ENCODE data around the gene IGF1R. TPM values are rescaled to one million over a fixed set of nuclear protein-coding genes. Genes with fewer than 3 reads are reported as not detected.

IGF1R gene
- total RNA-seq, 5 donors from 2014 or later (not counting 1 experiment from before 2014, with no cell fraction given) = 40.3 to 97.2 (median 79.4) TPM

GRCh38 chr15:98722209-98722608 lies 73.9 kb downstream of the IGF1R start:
- ChIA-PET CTCF (no interaction called here), POLR2A (no interaction called here)
- 89% methylated on average over 5 of the region's 8 CpGs for WGBS (ENCODE audit: insufficient coverage)
- Mint-ChIP-seq H3K4me1 (peaks cover 73 to 89% (median 86%) of the 10 kb centered on the region in 3 donors), H3K4me3 (no peak overlapping the region), H3K27me3 (peaks cover 0 to 1% of the 10 kb centered on the region in 2 donors), H3K27ac (no peak overlapping the region), H3K36me3 (peaks cover 9% of the 10 kb centered on the region), H3K9me3 (no peaks in the 10 kb centered on the region)
- no peaks in the 10 kb centered on the region for H3K9me3 ChIP-seq
- no peak for DNase-seq
- ATAC-seq (replicated peaks in 1 of 4) = no peak
- no peak overlapping the region for H3K27ac ChIP-seq (ENCODE audit: low read length)
- H3K36me3 ChIP-seq (ENCODE audit: control insufficient read depth in 2 of 2, extremely low read depth in 1 of 2, insufficient read depth in 1 of 2, low read length in 1 of 2) = no peaks in the 10 kb centered on the region
- no peak overlapping the region for H3K4me3 ChIP-seq (ENCODE audit: control insufficient read depth in 1 of 2, extremely low read depth in 1 of 2, low read length in 1 of 2)
- H3K27me3 ChIP-seq (replicated peaks in 1 of 2; ENCODE audit: control insufficient read depth in 2 of 2, extremely low read depth in 1 of 2, insufficient read depth in 2 of 2, low read length in 1 of 2) = no peaks in the 10 kb centered on the region
- peaks cover 15 to 19% of the 10 kb centered on the region in 2 experiments for H3K4me1 ChIP-seq (ENCODE audit: control insufficient read depth in 1 of 2, extremely low read depth in 1 of 2, insufficient read depth in 2 of 2, low read length in 2 of 2)

GRCh38 chr15:98722645-98723044 lies 74.3 kb downstream of the IGF1R start:
- WGBS (ENCODE audit: insufficient coverage) = 66% methylated on average over 3 of the region's 3 CpGs
- Histone ChIP-seq H3K27ac (ENCODE audit: low read length) (no peak overlapping the region), H3K9me3 (no peaks in the 10 kb centered on the region), H3K4me3 (ENCODE audit: control insufficient read depth in 1 of 2, extremely low read depth in 1 of 2, low read length in 1 of 2) (no peak overlapping the region), H3K36me3 (ENCODE audit: control insufficient read depth in 2 of 2, extremely low read depth in 1 of 2, insufficient read depth in 1 of 2, low read length in 1 of 2) (no peaks in the 10 kb centered on the region), H3K27me3 (replicated peaks in 1 of 2; ENCODE audit: control insufficient read depth in 2 of 2, extremely low read depth in 1 of 2, insufficient read depth in 2 of 2, low read length in 1 of 2) (no peaks in the 10 kb centered on the region), H3K4me1 (ENCODE audit: control insufficient read depth in 1 of 2, extremely low read depth in 1 of 2, insufficient read depth in 2 of 2, low read length in 2 of 2) (peaks cover 15 to 19% of the 10 kb centered on the region in 2 experiments)
- Mint-ChIP-seq H3K36me3 (peaks cover 9% of the 10 kb centered on the region), H3K9me3 (no peaks in the 10 kb centered on the region), H3K4me3 (no peak overlapping the region), H3K27ac (no peak overlapping the region), H3K4me1 (peaks cover 77 to 89% (median 88%) of the 10 kb centered on the region in 3 donors), H3K27me3 (peaks cover 0 to 1% of the 10 kb centered on the region in 2 donors)
- ATAC-seq (replicated peaks in 1 of 4) (no peak), DNase-seq (no peak)
- POLR2A ChIA-PET = no interaction called here
- CTCF ChIA-PET = no interaction called here

- ChIA-PET CTCF (no interaction called here), POLR2A (no interaction called here)
- Histone ChIP-seq H3K27ac (ENCODE audit: low read length) (no peak overlapping the region), H3K27me3 (replicated peaks in 1 of 2; ENCODE audit: control insufficient read depth in 2 of 2, extremely low read depth in 1 of 2, insufficient read depth in 2 of 2, low read length in 1 of 2) (no peaks in the 10 kb centered on the region), H3K36me3 (ENCODE audit: control insufficient read depth in 2 of 2, extremely low read depth in 1 of 2, insufficient read depth in 1 of 2, low read length in 1 of 2) (no peaks in the 10 kb centered on the region), H3K4me1 (ENCODE audit: control insufficient read depth in 1 of 2, extremely low read depth in 1 of 2, insufficient read depth in 2 of 2, low read length in 2 of 2) (peaks cover 13 to 19% of the 10 kb centered on the region in 2 experiments), H3K4me3 (ENCODE audit: control insufficient read depth in 1 of 2, extremely low read depth in 1 of 2, low read length in 1 of 2) (no peak overlapping the region), H3K9me3 (no peaks in the 10 kb centered on the region)
- DNase-seq (no peak), ATAC-seq (replicated peaks in 1 of 4) (no peak)
- peak overlapping the region in 1 of 3 donors; percentile 3 for H3K4me3 Mint-ChIP-seq
- H3K27ac Mint-ChIP-seq = no peak overlapping the region
- H3K36me3 Mint-ChIP-seq = peaks cover 9% of the 10 kb centered on the region
- H3K4me1 Mint-ChIP-seq = peaks cover 75 to 88% (median 86%) of the 10 kb centered on the region in 3 donors
- 100% methylated on average over 1 of the region's 3 CpGs for WGBS (ENCODE audit: insufficient coverage)
- peaks cover 0 to 1% of the 10 kb centered on the region in 2 donors for H3K27me3 Mint-ChIP-seq
- no peaks in the 10 kb centered on the region for H3K9me3 Mint-ChIP-seq
Observed at GRCh38 chr15:98723195-98723594, 74.9 kb downstream of the IGF1R start.

- Mint-ChIP-seq H3K27ac (no peak overlapping the region), H3K9me3 (no peaks in the 10 kb centered on the region), H3K27me3 (peaks cover 0 to 1% of the 10 kb centered on the region in 2 donors), H3K36me3 (peaks cover 9% of the 10 kb centered on the region), H3K4me3 (no peak overlapping the region), H3K4me1 (peaks cover 73 to 86% (median 86%) of the 10 kb centered on the region in 3 donors)
- Histone ChIP-seq H3K4me3 (ENCODE audit: control insufficient read depth in 1 of 2, extremely low read depth in 1 of 2, low read length in 1 of 2) (no peak overlapping the region), H3K27me3 (replicated peaks in 1 of 2; ENCODE audit: control insufficient read depth in 2 of 2, extremely low read depth in 1 of 2, insufficient read depth in 2 of 2, low read length in 1 of 2) (no peaks in the 10 kb centered on the region), H3K36me3 (ENCODE audit: control insufficient read depth in 2 of 2, extremely low read depth in 1 of 2, insufficient read depth in 1 of 2, low read length in 1 of 2) (no peaks in the 10 kb centered on the region), H3K27ac (ENCODE audit: low read length) (no peak overlapping the region), H3K9me3 (no peaks in the 10 kb centered on the region), H3K4me1 (ENCODE audit: control insufficient read depth in 1 of 2, extremely low read depth in 1 of 2, insufficient read depth in 2 of 2, low read length in 2 of 2) (peaks cover 14 to 17% of the 10 kb centered on the region in 2 experiments)
- CTCF ChIA-PET = no interaction called here
- DNase-seq (no peak), ATAC-seq (replicated peaks in 1 of 4) (no peak)
- no CpG with 5 or more reads among the region's 1 CpG for WGBS (ENCODE audit: insufficient coverage)
- POLR2A ChIA-PET = no interaction called here
Observed at GRCh38 chr15:98724048-98724447, 75.7 kb downstream of the IGF1R start.

GRCh38 chr15:98724494-98724893 lies 76.2 kb downstream of the IGF1R start:
- Mint-ChIP-seq H3K4me1 (peaks cover 75 to 89% (median 87%) of the 10 kb centered on the region in 3 donors), H3K9me3 (no peaks in the 10 kb centered on the region), H3K27me3 (peaks cover 0 to 1% of the 10 kb centered on the region in 2 donors), H3K4me3 (no peak overlapping the region), H3K36me3 (peaks cover 9% of the 10 kb centered on the region), H3K27ac (no peak overlapping the region)
- no peak for DNase-seq
- Histone ChIP-seq H3K27ac (ENCODE audit: low read length) (no peak overlapping the region), H3K9me3 (no peaks in the 10 kb centered on the region), H3K4me3 (ENCODE audit: control insufficient read depth in 1 of 2, extremely low read depth in 1 of 2, low read length in 1 of 2) (no peak overlapping the region), H3K36me3 (ENCODE audit: control insufficient read depth in 2 of 2, extremely low read depth in 1 of 2, insufficient read depth in 1 of 2, low read length in 1 of 2) (no peaks in the 10 kb centered on the region), H3K4me1 (ENCODE audit: control insufficient read depth in 1 of 2, extremely low read depth in 1 of 2, insufficient read depth in 2 of 2, low read length in 2 of 2) (peaks cover 14 to 17% of the 10 kb centered on the region in 2 experiments), H3K27me3 (replicated peaks in 1 of 2; ENCODE audit: control insufficient read depth in 2 of 2, extremely low read depth in 1 of 2, insufficient read depth in 2 of 2, low read length in 1 of 2) (no peaks in the 10 kb centered on the region)
- WGBS (ENCODE audit: insufficient coverage) = 90% methylated on average over 9 of the region's 9 CpGs
- ATAC-seq (replicated peaks in 1 of 4) = no peak
- CTCF ChIA-PET = no interaction called here
- POLR2A ChIA-PET = no interaction called here

GRCh38 chr15:98725874-98726273 lies 77.5 kb downstream of the IGF1R start:
- no peak for ATAC-seq (replicated peaks in 1 of 4)
- no peak overlapping the region for H3K27ac ChIP-seq (ENCODE audit: low read length)

More at GRCh38 chr15:98725874-98726273, 77.5 kb downstream of the IGF1R start:
- WGBS (ENCODE audit: insufficient coverage) = 80% methylated on average over 1 of the region's 5 CpGs
- Mint-ChIP-seq H3K4me1 (peaks cover 71 to 84% (median 84%) of the 10 kb centered on the region in 3 donors), H3K27ac (no peak overlapping the region), H3K27me3 (peaks cover 0 to 1% of the 10 kb centered on the region in 2 donors), H3K36me3 (peaks cover 9% of the 10 kb centered on the region), H3K9me3 (no peaks in the 10 kb centered on the region), H3K4me3 (no peak overlapping the region)
- DNase-seq = no peak
- H3K36me3 ChIP-seq (ENCODE audit: control insufficient read depth in 2 of 2, extremely low read depth in 1 of 2, insufficient read depth in 1 of 2, low read length in 1 of 2) = no peaks in the 10 kb centered on the region
- no peaks in the 10 kb centered on the region for H3K27me3 ChIP-seq (replicated peaks in 1 of 2; ENCODE audit: control insufficient read depth in 2 of 2, extremely low read depth in 1 of 2, insufficient read depth in 2 of 2, low read length in 1 of 2)
- CTCF ChIA-PET = no interaction called here
- peaks cover 11 to 14% of the 10 kb centered on the region in 2 experiments for H3K4me1 ChIP-seq (ENCODE audit: control insufficient read depth in 1 of 2, extremely low read depth in 1 of 2, insufficient read depth in 2 of 2, low read length in 2 of 2)
- POLR2A ChIA-PET = no interaction called here
- no peaks in the 10 kb centered on the region for H3K9me3 ChIP-seq
- H3K4me3 ChIP-seq (ENCODE audit: control insufficient read depth in 1 of 2, extremely low read depth in 1 of 2, low read length in 1 of 2) = no peak overlapping the region
